Fibroblast of villous mesenchyme (primary cell): ENCODE results near the gene ASPA. TPM values are rescaled to one million over a fixed set of nuclear protein-coding genes. Genes with fewer than 3 reads are reported as not detected.

Source experiments
- DNase-seq: peaks from one replicate; pipeline ENCODE4 v3.0.0-alpha.2; 2010; ENCODE audit warnings: low read depth
- H3K4me3 ChIP-seq: 2 replicates; pipeline ENCODE4 v1.5.1; 2011; ENCODE audit warnings: low read depth, mild to moderate bottlenecking, low read length
- CTCF ChIP-seq: IDR thresholded peaks from 2 replicates; pipeline ENCODE4 v1.5.1; 2012; ENCODE audit warnings: low read depth, mild to moderate bottlenecking, low read length; ENCODE audit not compliant: insufficient read depth
- total RNA-seq: library from RNA; depleted of rRNA; stranded (reverse); fragments of >200 nt; gene quantifications from 2 replicates; pipeline ENCODE4 v1.2.3, GENCODE V29; 2012

The ASPA gene
- total RNA-seq, 1 donor = under 0.01 TPM

GRCh38 chr17:3551189-3551588, 75.4 kb downstream of the ASPA start:
- H3K4me3 ChIP-seq = no peak overlapping the region
- peak; percentile 14 for TF ChIP-seq CTCF
- no peak for DNase-seq

GRCh38 chr17:3552916-3553315, 77.1 kb downstream of the ASPA start:
- DNase-seq = no peak
- no peak overlapping the region for H3K4me3 ChIP-seq
- TF ChIP-seq CTCF = no peak

Other genes with a start within 250 kb of the ASPA start
- 0.32 and 0.43 TPM in 2 replicates for gene OR3A1, start 177.6 kb upstream of the ASPA start, total RNA-seq
- gene OR3A2, start 89.7 kb upstream of the ASPA start, total RNA-seq = 0.43 and 0.64 TPM in 2 replicates
- not detected in 2 replicates for gene OR1E1, start 77.6 kb upstream of the ASPA start, total RNA-seq
- gene OR3A3, start 64.6 kb upstream of the ASPA start, total RNA-seq = not detected in 2 replicates
- not detected in 2 replicates for gene OR1E2, start 42.2 kb upstream of the ASPA start, total RNA-seq
- 1.3 and 3.5 TPM in 2 replicates for gene SPATA22, start 4.2 kb upstream of the ASPA start, total RNA-seq
- gene TRPV3, start 81.8 kb downstream of the ASPA start, total RNA-seq = 0.43 and 1.3 TPM in 2 replicates
- 2.2 and 2.9 TPM in 2 replicates for gene TRPV1, start 133.4 kb downstream of the ASPA start, total RNA-seq
- gene SHPK, start 160.3 kb downstream of the ASPA start, total RNA-seq = 8.6 and 11.6 TPM in 2 replicates
- 25.9 and 31.6 TPM in 2 replicates for gene CTNS, start 160.8 kb downstream of the ASPA start, total RNA-seq
- 215 and 228 TPM in 2 replicates for gene TAX1BP3, start 192.6 kb downstream of the ASPA start, total RNA-seq
- 12.6 and 16.4 TPM in 2 replicates for gene EMC6, start 192.8 kb downstream of the ASPA start, total RNA-seq
- 0.32 and 2.2 TPM in 2 replicates for gene P2RX5, start 220.2 kb downstream of the ASPA start, total RNA-seq
- 5.5 and 6.9 TPM in 2 replicates for gene HASPIN, start 247.9 kb downstream of the ASPA start, total RNA-seq